Thyroid gland (tissue), 4 donors: Measurements from ENCODE around the gene SIM1.

Experiments
- CTCF ChIP-seq, 6 experiments: fragments of 200-600 bp in 3 of 6; fragments of 450-650 bp in 3 of 6; sonication (generic) in 3 of 6; IDR thresholded peaks; one replicate each; pipeline ENCODE4 v1.5.1; 2016 to 2019; ENCODE audit warnings: antibody characterized with exemption in 6 of 6, mild to moderate bottlenecking in 2 of 6, inconsistent platforms in 1 of 6, moderate library complexity in 1 of 6
- POLR2A ChIP-seq, 2 donors: fragments of 450-650 bp; IDR thresholded peaks; one replicate each; pipeline ENCODE4 v1.6.1; 2017; ENCODE audit warnings: antibody characterized with exemption in 2 of 2, mild to moderate bottlenecking in 2 of 2, moderate library complexity in 1 of 2

GRCh38 chr6:100451577-100451976, 13.1 kb downstream of the SIM1 start:
- TF ChIP-seq CTCF (IDR thresholded peaks at IDR 0.05): no peak
- TF ChIP-seq POLR2A (IDR thresholded peaks at IDR 0.05): no peak
